Kidney (tissue), 14 donors: ENCODE measurements around the gene RAD51B. TPM values are rescaled to one million over a fixed set of nuclear protein-coding genes. Genes with fewer than 3 reads are reported as not detected.

Source experiments
- DNase-seq, 5 donors: peaks; one replicate each; pipeline ENCODE4 v3.0.0-alpha.2; 2013 to 2020
- FAIRE-seq: peaks from 2 replicates; lab custom pipeline; 2012; peaks lifted over from hg19 to GRCh38; lab: Jason Lieb, UNC
- H3K27ac ChIP-seq, 2 donors: one replicate each; pipeline ENCODE4 v1.7.0; 2013; ENCODE audit warnings: low read depth in 2 of 2, low read length in 2 of 2, inconsistent platforms in 1 of 2
- H3K27me3 ChIP-seq: one replicate; pipeline ENCODE4 v1.7.1; 2013; ENCODE audit warnings: low read length, inconsistent platforms; ENCODE audit not compliant: control insufficient read depth, insufficient read depth
- H3K36me3 ChIP-seq, 3 donors: one replicate each; pipeline versions ENCODE4 v1.7.0 to v1.7.1; 2013; ENCODE audit warnings: low read length in 3 of 3, control low read depth in 1 of 3, inconsistent platforms in 1 of 3; ENCODE audit not compliant: insufficient read depth in 3 of 3, control insufficient read depth in 2 of 3
- H3K4me1 ChIP-seq, 3 donors: one replicate each; pipeline versions ENCODE4 v1.7.0 to v1.7.1; 2013; ENCODE audit warnings: low read length in 3 of 3, inconsistent platforms in 1 of 3, low read depth in 1 of 3; ENCODE audit not compliant: control insufficient read depth in 2 of 3, insufficient read depth in 2 of 3
- H3K4me3 ChIP-seq, 3 donors: one replicate each; pipeline versions ENCODE4 v1.7.0 to v1.8.1; 2013; ENCODE audit warnings: low read length in 3 of 3, control low read depth in 1 of 3, inconsistent platforms in 1 of 3
- H3K9ac ChIP-seq, 3 donors: one replicate each; pipeline versions ENCODE4 v1.7.0 to v1.7.1; 2013; ENCODE audit warnings: low read length in 3 of 3, control low read depth in 1 of 3, inconsistent platforms in 1 of 3
- H3K9me3 ChIP-seq, 3 donors: one replicate each; pipeline versions ENCODE4 v1.7.0 to v1.7.1; 2013; ENCODE audit warnings: low read length in 3 of 3, control low read depth in 1 of 3, inconsistent platforms in 1 of 3; ENCODE audit not compliant: control insufficient read depth in 2 of 3, insufficient read depth in 1 of 3
- intact Hi-C: fragments of 100-400 bp; cut with DNase I; formaldehyde crosslinking; loops from one replicate; pipeline ENCODE4 v1.11.1; 2022
- polyA plus RNA-seq: library from polyadenylated mRNA; stranded (reverse); fragments of 350-450 nt; fragmentation: Illumina TruSeq; extraction: RNeasy Lipid Tissue Mini Kit (QIAGEN cat#74804); gene quantifications from one replicate; pipeline ENCODE4 v1.2.3, GENCODE V29; 2014; ENCODE audit warnings: low read depth, low replicate concordance; ENCODE audit not compliant: insufficient read depth
- total RNA-seq: library from RNA; stranded (reverse); fragmentation: NEBNext Ultra II Directional; extraction: Animal tissue kit (Norgen Biotek cat#: 25700); gene quantifications from one replicate; pipeline ENCODE4 v1.2.1, GENCODE V29; 2021
- TF ChIP-seq, protein P1 (sequence below): IDR thresholded peaks from 3 replicates; pipeline ENCODE4 v1.5.1; 2012; ENCODE audit warnings: mild to moderate bottlenecking, moderate library complexity, borderline replicate concordance; ENCODE audit not compliant: insufficient read depth; ENCODE audit errors: extremely low read depth
- donor health status: control.
- donor health status: control.
- donor health status: control.
- donor health status: control.
- donor health status: control.
- donor health status: DM: yes; HTN: yes; CAD: no.
- donor health status: Normal renal cell carcinoma (clear cell type).

The RAD51B gene
- total and polyA plus RNA-seq, 2 donors from 2014 or later = 6.9 to 18.0 TPM

DNA sequence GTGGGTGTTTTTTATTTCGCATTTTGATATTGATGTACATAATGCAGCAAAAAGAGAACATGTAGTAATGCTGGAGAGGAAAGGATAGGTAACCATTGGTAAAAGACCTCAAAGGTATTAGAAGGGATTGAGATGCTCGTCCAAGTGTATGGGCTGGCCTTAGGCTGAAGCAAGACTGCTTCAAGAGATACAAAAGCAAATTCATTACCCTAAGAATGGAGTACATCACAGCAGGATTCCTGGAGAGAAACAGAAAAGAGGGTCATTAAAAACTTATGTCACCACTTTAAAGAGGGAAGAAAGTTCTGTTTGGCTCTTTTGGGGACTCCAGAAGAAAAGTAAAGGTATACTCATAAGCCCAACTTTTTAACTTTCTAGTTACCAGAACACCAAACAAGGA, 552.8 kb downstream of the RAD51B start:
- no peak overlapping the region for H3K4me3 ChIP-seq
- intact Hi-C loops = no loop called here
- no peak for FAIRE-seq
- no peak overlapping the region for H3K9ac ChIP-seq
- TF ChIP-seq, protein P1, sequence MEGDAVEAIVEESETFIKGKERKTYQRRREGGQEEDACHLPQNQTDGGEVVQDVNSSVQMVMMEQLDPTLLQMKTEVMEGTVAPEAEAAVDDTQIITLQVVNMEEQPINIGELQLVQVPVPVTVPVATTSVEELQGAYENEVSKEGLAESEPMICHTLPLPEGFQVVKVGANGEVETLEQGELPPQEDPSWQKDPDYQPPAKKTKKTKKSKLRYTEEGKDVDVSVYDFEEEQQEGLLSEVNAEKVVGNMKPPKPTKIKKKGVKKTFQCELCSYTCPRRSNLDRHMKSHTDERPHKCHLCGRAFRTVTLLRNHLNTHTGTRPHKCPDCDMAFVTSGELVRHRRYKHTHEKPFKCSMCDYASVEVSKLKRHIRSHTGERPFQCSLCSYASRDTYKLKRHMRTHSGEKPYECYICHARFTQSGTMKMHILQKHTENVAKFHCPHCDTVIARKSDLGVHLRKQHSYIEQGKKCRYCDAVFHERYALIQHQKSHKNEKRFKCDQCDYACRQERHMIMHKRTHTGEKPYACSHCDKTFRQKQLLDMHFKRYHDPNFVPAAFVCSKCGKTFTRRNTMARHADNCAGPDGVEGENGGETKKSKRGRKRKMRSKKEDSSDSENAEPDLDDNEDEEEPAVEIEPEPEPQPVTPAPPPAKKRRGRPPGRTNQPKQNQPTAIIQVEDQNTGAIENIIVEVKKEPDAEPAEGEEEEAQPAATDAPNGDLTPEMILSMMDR = no peak
- no peaks in the 10 kb centered on the region for H3K27me3 ChIP-seq
- no peaks in the 10 kb centered on the region for H3K9me3 ChIP-seq
- H3K27ac ChIP-seq = no peak overlapping the region
- peaks cover 2 to 5% (median 4%) of the 10 kb centered on the region in 3 donors for H3K4me1 ChIP-seq
- no peaks in the 10 kb centered on the region for H3K36me3 ChIP-seq
- DNase-seq = no peak

DNA sequence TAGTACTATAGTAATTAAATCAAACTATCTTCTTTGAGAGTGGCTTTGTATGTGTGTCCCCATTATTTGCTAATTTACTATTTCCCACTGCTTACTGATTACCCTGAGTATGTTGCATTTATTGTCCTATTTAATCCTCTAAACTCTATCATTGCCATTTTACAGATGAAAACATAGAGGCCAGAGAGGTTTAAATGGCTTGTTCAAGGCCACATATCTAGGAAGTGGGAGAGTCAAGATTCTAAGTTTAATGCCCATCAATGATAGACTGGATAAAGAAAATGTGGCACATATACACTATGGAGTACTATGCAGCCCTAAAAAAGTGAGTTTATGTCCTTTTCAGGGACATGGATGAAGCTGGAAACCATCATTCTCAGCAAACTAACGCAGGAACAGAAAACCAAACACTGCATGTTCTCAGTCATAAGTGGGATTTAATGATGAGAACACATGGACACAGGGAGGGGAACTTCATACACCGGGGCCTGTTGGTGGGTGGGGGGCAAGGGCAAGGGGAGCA, 553.6 kb downstream of the RAD51B start:
- Histone ChIP-seq H3K4me3 (no peak overlapping the region), H3K27ac (no peak overlapping the region), H3K9me3 (no peaks in the 10 kb centered on the region), H3K9ac (no peak overlapping the region), H3K4me1 (peaks cover 0 to 4% (median 2%) of the 10 kb centered on the region in 3 donors), H3K36me3 (no peaks in the 10 kb centered on the region), H3K27me3 (no peaks in the 10 kb centered on the region)
- TF ChIP-seq, protein P1 = no peak
- DNase-seq (no peak), FAIRE-seq (no peak)
- intact Hi-C loops = no loop called here

DNA sequence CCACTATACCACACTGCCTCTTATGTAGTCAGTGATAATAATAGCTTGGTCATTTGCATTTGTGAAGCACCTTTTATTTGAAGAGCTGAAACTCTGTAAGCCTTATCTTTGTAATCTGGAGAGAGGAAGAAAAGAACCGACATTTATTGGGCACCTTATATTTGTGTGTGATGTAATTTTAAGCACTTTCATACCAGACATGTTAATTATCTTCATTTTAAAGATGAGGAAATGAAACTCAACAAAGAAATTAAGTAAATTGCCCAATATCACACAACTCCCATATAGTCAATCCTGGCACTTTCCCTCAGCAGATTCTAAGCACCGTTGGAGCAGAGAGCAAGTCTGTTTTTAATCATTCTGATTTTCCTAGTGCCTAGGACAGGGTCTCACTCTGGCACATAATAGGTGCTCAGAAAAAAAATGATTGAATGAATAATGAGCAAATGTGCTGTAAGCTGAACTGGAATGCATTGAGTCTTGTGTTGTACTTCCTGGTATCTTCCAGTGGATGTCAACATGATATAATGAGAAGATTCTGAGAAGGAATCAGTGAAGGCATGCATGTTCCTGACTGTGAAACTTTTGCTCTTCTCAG, 554.4 kb downstream of the RAD51B start:
- no peak overlapping the region for H3K4me3 ChIP-seq
- intact Hi-C loops = no loop called here
- TF ChIP-seq, protein P1 = no peak
- no peaks in the 10 kb centered on the region for H3K36me3 ChIP-seq
- H3K9ac ChIP-seq = no peak overlapping the region
- DNase-seq = no peak
- H3K27ac ChIP-seq = no peak overlapping the region
- no peak for FAIRE-seq
- H3K4me1 ChIP-seq = peaks cover 0 to 4% (median 0%) of the 10 kb centered on the region in 3 donors
- H3K27me3 ChIP-seq = no peaks in the 10 kb centered on the region
- no peaks in the 10 kb centered on the region for H3K9me3 ChIP-seq

DNA sequence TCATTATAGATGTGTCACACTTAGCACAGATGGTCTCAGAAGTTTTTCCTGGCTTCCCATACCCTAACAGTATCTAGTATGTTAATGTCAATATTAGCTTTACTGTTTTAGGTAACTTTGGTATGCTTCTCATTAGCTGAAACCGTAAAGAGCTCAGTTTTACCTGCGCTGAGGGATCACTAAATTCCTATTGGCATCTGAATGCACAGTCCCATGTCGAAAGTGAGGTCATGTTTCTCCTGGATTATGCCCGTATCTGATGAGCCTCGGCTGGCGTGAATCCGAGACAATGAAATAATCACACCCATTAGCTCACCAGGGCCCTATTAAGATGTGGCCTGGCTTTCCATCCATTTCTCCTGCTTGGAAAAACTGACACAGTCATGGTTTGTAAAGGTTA, 555.1 kb downstream of the RAD51B start:
- no peak overlapping the region for H3K4me3 ChIP-seq
- H3K4me1 ChIP-seq = peaks cover 0 to 4% (median 0%) of the 10 kb centered on the region in 3 donors
- no peak for DNase-seq
- intact Hi-C loops = no loop called here
- TF ChIP-seq, protein P1 = no peak
- no peak overlapping the region for H3K9ac ChIP-seq
- no peak overlapping the region for H3K27ac ChIP-seq
- H3K36me3 ChIP-seq = no peaks in the 10 kb centered on the region
- FAIRE-seq = no peak
- H3K27me3 ChIP-seq = no peaks in the 10 kb centered on the region
- H3K9me3 ChIP-seq = no peaks in the 10 kb centered on the region
